Tibial artery (tissue), 4 donors: Measurements from ENCODE around the gene ARHGAP28.

Experiments used
- DNase-seq, 2 donors: peaks; one replicate each; pipeline ENCODE4 v3.0.0-alpha.2; 2019
- H3K27ac ChIP-seq, 2 donors: fragments of 200-600 bp; sonication (generic) in 1 of 2; 1 replicate in 1 of 2; 2 replicates in 1 of 2; pipeline ENCODE4 v1.5.1; 2018 to 2019; ENCODE audit warnings: mild to moderate bottlenecking in 1 of 2
- H3K27me3 ChIP-seq, 2 donors: fragments of 200-600 bp; sonication (generic) in 1 of 2; one replicate each; pipeline versions ENCODE4 v1.5.1 to v1.6.0; 2016 to 2019
- H3K36me3 ChIP-seq, 3 donors: fragments of 200-600 bp; sonication (generic) in 2 of 3; one replicate each; pipeline ENCODE4 v1.5.1; 2016 to 2019; ENCODE audit warnings: mild to moderate bottlenecking in 2 of 3
- H3K4me1 ChIP-seq, 4 donors: fragments of 200-600 bp; sonication (generic) in 2 of 4; 1 replicate in 3 of 4; 2 replicates in 1 of 4; pipeline ENCODE4 v1.5.1; 2016 to 2019
- H3K4me3 ChIP-seq, 2 donors: fragments of 200-600 bp; sonication (generic) in 1 of 2; 1 replicate in 1 of 2; 2 replicates in 1 of 2; pipeline ENCODE4 v1.5.1; 2018 to 2019; ENCODE audit warnings: mild to moderate bottlenecking in 2 of 2
- H3K9me3 ChIP-seq, 3 donors: fragments of 200-600 bp; sonication (generic) in 1 of 3; one replicate each; pipeline ENCODE4 v1.5.1; 2016 to 2019
- intact Hi-C: fragments of 100-400 bp; cut with DNase I; formaldehyde crosslinking; loops from one replicate; pipeline ENCODE4 v1.15.0; 2023; ENCODE audit warnings: low total_unique reads
- TF ChIP-seq, protein P1 (sequence below), 2 experiments: fragments of 200-600 bp in 1 of 2; fragments of 450-650 bp in 1 of 2; IDR thresholded peaks; one replicate each; pipeline ENCODE4 v1.5.1; 2017 to 2019; ENCODE audit warnings: antibody characterized with exemption in 2 of 2, mild to moderate bottlenecking in 1 of 2, moderate library complexity in 1 of 2

ARHGAP28 gene

DNA sequence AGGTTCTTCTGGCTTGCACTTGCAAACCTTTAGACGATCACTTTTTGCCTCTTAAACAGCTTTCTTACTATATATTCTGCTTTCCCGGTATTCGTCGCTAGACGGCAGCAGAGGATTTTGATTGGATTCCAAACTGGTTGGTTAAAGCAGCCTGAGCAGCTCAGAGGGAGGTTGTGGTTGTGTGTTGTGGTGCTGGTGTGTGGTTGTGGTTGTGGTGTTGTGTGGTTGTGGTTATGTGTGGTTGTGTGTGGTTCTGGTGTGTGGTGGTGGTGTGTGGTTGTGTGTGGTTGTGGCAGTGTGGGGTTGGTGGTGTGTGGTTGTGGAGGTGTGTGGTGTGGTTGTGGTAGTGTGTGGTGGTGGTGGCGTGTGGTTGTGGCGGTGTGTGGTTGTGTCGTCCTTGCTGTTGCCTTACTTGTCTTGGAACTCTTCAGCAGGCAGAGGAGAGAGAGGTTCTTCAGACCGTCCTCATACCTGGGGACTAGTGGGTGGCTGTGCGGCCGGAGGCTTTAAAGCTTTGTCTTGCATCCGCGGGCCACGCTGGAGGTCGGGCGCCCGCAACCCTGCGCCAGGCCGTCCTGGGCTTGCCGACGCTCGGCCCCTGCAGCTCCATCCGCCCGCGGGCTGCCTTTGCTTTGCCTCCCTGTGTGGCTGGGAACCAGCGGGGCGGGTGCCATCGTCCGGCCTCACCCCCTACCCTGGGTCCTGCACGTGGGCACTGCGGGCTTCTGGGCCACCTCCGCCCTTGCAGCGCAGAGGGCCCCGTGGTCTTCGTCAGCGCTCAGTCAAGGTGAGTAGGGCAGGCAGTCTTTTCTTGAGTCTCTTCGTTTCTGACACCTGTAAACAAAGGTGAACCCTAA, 190.8 kb downstream of the ARHGAP28 start:
- Histone ChIP-seq H3K27me3 (peaks cover 0 to 8% of the 10 kb centered on the region in 2 donors), H3K4me3 (no peak overlapping the region), H3K36me3 (no peaks in the 10 kb centered on the region), H3K27ac (no peak overlapping the region), H3K4me1 (no peaks in the 10 kb centered on the region), H3K9me3 (no peaks in the 10 kb centered on the region)
- DNase-seq = peak in 1 of 2 donors; percentile 47
- TF ChIP-seq, protein P1, sequence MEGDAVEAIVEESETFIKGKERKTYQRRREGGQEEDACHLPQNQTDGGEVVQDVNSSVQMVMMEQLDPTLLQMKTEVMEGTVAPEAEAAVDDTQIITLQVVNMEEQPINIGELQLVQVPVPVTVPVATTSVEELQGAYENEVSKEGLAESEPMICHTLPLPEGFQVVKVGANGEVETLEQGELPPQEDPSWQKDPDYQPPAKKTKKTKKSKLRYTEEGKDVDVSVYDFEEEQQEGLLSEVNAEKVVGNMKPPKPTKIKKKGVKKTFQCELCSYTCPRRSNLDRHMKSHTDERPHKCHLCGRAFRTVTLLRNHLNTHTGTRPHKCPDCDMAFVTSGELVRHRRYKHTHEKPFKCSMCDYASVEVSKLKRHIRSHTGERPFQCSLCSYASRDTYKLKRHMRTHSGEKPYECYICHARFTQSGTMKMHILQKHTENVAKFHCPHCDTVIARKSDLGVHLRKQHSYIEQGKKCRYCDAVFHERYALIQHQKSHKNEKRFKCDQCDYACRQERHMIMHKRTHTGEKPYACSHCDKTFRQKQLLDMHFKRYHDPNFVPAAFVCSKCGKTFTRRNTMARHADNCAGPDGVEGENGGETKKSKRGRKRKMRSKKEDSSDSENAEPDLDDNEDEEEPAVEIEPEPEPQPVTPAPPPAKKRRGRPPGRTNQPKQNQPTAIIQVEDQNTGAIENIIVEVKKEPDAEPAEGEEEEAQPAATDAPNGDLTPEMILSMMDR (IDR thresholded peaks at IDR 0.05) = peak; percentile 46 to 53
- intact Hi-C loops = no loop called here

DNA sequence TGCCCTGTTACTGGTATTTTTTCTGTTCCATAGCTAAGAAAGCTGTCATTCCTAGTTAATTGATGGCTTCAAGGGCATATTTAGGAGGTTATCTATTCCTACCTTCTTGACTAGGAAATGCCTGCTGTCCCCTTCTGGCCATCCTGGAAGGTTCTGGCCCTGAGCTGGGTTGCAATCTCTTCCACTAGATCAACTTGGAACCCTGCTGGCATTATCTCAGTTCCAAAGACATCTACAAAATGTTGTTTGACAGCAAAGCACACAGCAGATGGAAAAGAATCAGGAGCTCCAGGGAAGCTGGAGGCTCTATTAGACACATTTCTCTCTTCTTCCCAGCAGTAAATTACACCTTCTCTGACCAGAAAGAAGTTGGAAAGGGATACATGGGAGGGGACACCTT, 192.1 kb downstream of the ARHGAP28 start:
- DNase-seq = no peak
- Histone ChIP-seq H3K36me3 (no peaks in the 10 kb centered on the region), H3K4me3 (no peak overlapping the region), H3K4me1 (no peaks in the 10 kb centered on the region), H3K27ac (no peak overlapping the region), H3K9me3 (no peaks in the 10 kb centered on the region), H3K27me3 (peaks cover 0 to 5% of the 10 kb centered on the region in 2 donors)
- TF ChIP-seq, protein P1 (IDR thresholded peaks at IDR 0.05) = no peak
- intact Hi-C loops = no loop called here

DNA sequence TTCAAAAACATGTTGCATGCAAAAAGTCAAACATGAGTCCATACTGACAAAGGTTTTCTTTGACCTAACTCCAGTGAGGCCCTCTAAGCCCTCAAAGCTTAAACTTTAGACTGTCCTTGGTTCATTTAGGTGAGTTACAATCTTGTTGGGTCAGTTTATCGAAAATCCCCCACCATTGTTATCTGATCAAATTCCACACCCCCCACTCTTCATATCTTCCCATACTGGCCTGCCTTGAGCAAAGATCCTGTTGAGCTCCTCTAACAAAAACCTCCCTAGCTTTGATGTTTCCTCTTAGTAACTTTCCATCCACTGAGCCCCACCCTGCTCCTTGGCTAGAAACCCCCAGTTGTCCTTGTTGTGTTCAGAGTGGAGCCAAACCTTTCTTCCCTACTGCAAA, 193.7 kb downstream of the ARHGAP28 start:
- Histone ChIP-seq H3K4me1 (no peaks in the 10 kb centered on the region), H3K27ac (no peak overlapping the region), H3K9me3 (no peaks in the 10 kb centered on the region), H3K4me3 (no peak overlapping the region), H3K27me3 (peaks cover 0 to 5% of the 10 kb centered on the region in 2 donors), H3K36me3 (no peaks in the 10 kb centered on the region)
- intact Hi-C loops = no loop called here
- TF ChIP-seq, protein P1 (IDR thresholded peaks at IDR 0.05) = no peak
- no peak for DNase-seq

DNA sequence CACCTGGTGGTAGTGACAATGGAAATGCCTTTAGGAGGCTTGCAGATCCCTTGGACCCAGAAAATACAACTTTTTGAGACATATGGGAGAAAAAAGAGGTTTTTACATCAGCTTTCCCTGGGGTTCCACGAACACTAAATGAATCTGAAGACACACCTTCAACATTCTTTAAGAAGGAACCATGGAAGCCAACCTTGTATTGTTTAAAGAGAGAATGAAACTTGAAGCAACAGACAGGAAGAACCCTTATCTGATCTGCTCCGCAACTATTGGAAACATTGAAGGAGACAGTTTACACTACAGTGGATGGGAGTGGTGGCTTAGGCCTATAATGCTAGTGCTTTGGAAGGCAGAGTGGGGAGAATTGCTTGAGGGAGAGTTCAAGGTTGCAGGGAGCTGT, 197.6 kb downstream of the ARHGAP28 start:
- intact Hi-C loops = no loop called here
- no peaks in the 10 kb centered on the region for H3K27me3 ChIP-seq
- no peaks in the 10 kb centered on the region for H3K9me3 ChIP-seq
- TF ChIP-seq, protein P1 (IDR thresholded peaks at IDR 0.05) = no peak
- DNase-seq = no peak
- H3K27ac ChIP-seq = no peak overlapping the region
- no peaks in the 10 kb centered on the region for H3K36me3 ChIP-seq
- no peak overlapping the region for H3K4me3 ChIP-seq
- H3K4me1 ChIP-seq = no peaks in the 10 kb centered on the region

DNA sequence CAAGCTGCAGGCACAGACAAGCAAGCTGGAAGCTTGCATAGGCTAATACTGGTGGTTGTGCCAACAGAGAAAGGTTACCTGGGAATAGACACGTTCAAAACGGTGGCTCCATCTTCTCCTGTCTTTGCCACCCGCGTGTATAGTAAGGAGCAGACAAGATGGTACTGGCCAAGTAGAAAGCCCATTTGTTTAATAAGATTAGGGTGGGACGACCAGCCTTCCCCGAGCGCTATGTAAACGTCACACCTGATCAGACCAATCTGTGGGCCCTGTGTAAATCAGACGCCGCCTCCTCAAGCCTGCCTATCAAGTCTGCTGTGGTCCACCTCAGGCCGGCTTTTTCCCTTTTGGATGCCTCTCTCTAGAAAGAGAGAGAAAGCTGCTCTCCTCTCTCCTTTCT, 198.8 kb downstream of the ARHGAP28 start:
- TF ChIP-seq, protein P1 (IDR thresholded peaks at IDR 0.05) = no peak
- intact Hi-C loops = no loop called here

More for the DNA sequence above, 198.8 kb downstream of the ARHGAP28 start:
- no peaks in the 10 kb centered on the region for H3K27me3 ChIP-seq
- H3K4me3 ChIP-seq = no peak overlapping the region
- no peak overlapping the region for H3K27ac ChIP-seq
- H3K36me3 ChIP-seq = no peaks in the 10 kb centered on the region
- no peak for DNase-seq
- H3K4me1 ChIP-seq = no peaks in the 10 kb centered on the region
- H3K9me3 ChIP-seq = no peaks in the 10 kb centered on the region
